SU-DHL-6 (cell line): ENCODE measurements around the gene CYP4F12.

Source experiments
- EZH2phosphoT487 ChIP-seq: fragments of 200-600 bp; sonication (generic), shearing (Covaris generic); conservative IDR thresholded peaks from 2 replicates; pipeline ENCODE4 v1.6.1; 2018; ENCODE audit warnings: mild to moderate bottlenecking, antibody characterized with exemption, low read length, moderate library complexity, mixed read lengths
- TF ChIP-seq, protein P1 (sequence below): fragments of 200-600 bp; sonication (generic); IDR thresholded peaks from one replicate; pipeline ENCODE4 v1.5.1; 2017; ENCODE audit warnings: antibody characterized with exemption, mild to moderate bottlenecking, low read length, moderate library complexity; ENCODE audit not compliant: insufficient read depth, poor library complexity, severe bottlenecking

DNA sequence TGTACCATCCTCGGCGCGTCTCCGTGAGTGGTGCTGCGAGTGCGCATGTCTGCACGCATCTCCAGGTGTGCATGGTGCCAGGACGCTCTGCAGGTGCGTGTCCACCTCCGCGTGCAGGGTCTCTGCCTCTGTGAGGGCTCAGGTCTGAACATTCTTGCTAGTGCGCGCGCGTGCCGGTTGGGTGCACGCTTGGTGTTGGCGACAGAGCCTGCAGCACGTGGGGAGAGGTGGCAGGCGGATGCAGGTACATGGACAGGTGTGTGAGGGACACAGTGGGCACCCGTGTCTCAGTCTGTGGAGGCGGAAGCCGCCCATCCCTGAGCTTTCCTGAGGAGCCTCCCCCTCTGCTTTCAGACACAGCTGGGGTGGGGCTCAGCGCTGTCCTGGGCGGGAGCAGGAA, 50.1 kb downstream of the CYP4F12 start:
- TF ChIP-seq, protein P1, sequence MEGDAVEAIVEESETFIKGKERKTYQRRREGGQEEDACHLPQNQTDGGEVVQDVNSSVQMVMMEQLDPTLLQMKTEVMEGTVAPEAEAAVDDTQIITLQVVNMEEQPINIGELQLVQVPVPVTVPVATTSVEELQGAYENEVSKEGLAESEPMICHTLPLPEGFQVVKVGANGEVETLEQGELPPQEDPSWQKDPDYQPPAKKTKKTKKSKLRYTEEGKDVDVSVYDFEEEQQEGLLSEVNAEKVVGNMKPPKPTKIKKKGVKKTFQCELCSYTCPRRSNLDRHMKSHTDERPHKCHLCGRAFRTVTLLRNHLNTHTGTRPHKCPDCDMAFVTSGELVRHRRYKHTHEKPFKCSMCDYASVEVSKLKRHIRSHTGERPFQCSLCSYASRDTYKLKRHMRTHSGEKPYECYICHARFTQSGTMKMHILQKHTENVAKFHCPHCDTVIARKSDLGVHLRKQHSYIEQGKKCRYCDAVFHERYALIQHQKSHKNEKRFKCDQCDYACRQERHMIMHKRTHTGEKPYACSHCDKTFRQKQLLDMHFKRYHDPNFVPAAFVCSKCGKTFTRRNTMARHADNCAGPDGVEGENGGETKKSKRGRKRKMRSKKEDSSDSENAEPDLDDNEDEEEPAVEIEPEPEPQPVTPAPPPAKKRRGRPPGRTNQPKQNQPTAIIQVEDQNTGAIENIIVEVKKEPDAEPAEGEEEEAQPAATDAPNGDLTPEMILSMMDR = no peak
- no peak for TF ChIP-seq EZH2phosphoT487
